NCI-H187 treated with DMSO at 0.1 percent for 48 hours (cell line): ENCODE measurements around the gene MAN2B2.
A peak's percentile ranks its signal among the peaks of the same experiment; 100 is the strongest.

Experiments used
- DNase-seq: peaks from one replicate; lab custom pipeline; 2025; lab: John Stamatoyannopoulos, UW

Gene MAN2B2

GRCh38 chr4:6568148-6568547, 6.8 kb upstream of the MAN2B2 start:
- no peak for DNase-seq

GRCh38 chr4:6568689-6569332, 6.2 kb upstream of the MAN2B2 start:
- DNase-seq: no peak

GRCh38 chr4:6571608-6572007, 3.4 kb upstream of the MAN2B2 start:
- DNase-seq: no peak

- DNase-seq: no peak
Observed at GRCh38 chr4:6573551-6573950, 1.4 kb upstream of the MAN2B2 start.

- DNase-seq: no peak
Observed at GRCh38 chr4:6573986-6574746, 823 bp upstream of the MAN2B2 start.

- DNase-seq: no peak
Observed at GRCh38 chr4:6575503-6576240, 683 bp downstream of the MAN2B2 start.

- DNase-seq: no peak
Observed at GRCh38 chr4:6576512-6576911, 1.5 kb downstream of the MAN2B2 start.

- DNase-seq: no peak
Observed at GRCh38 chr4:6576932-6577331, 1.9 kb downstream of the MAN2B2 start.

GRCh38 chr4:6577409-6577808, 2.4 kb downstream of the MAN2B2 start:
- DNase-seq: no peak

- DNase-seq: no peak
Observed at GRCh38 chr4:6578221-6578620, 3.2 kb downstream of the MAN2B2 start.

GRCh38 chr4:6580353-6580752, 5.4 kb downstream of the MAN2B2 start:
- DNase-seq: no peak

GRCh38 chr4:6581566-6582121, 6.7 kb downstream of the MAN2B2 start:
- no peak for DNase-seq

- DNase-seq: no peak
Observed at GRCh38 chr4:6582889-6583490, 8.0 kb downstream of the MAN2B2 start.

GRCh38 chr4:6584865-6585264, 9.9 kb downstream of the MAN2B2 start:
- no peak for DNase-seq

GRCh38 chr4:6586715-6587325, 11.8 kb downstream of the MAN2B2 start:
- DNase-seq: no peak

- DNase-seq: no peak
Observed at GRCh38 chr4:6589444-6589843, 14.5 kb downstream of the MAN2B2 start.

- peak; percentile 24 for DNase-seq
Observed at GRCh38 chr4:6591313-6591712, 16.3 kb downstream of the MAN2B2 start.

- DNase-seq: no peak
Observed at GRCh38 chr4:6591781-6592180, 16.8 kb downstream of the MAN2B2 start.

GRCh38 chr4:6592804-6593563, 18.0 kb downstream of the MAN2B2 start:
- no peak for DNase-seq

GRCh38 chr4:6594341-6594740, 19.4 kb downstream of the MAN2B2 start:
- no peak for DNase-seq

GRCh38 chr4:6594826-6595355, 19.9 kb downstream of the MAN2B2 start:
- DNase-seq: no peak
